Naive thymus-derived CD8-positive, alpha-beta T cell (primary cell): ENCODE results near the gene ENPP1. TPM values are rescaled to one million over a fixed set of nuclear protein-coding genes. Genes with fewer than 3 reads are reported as not detected.
"Not testable (repeated sequence)": the region's sequence is repeated elsewhere in the genome, so short reads cannot be mapped to it uniquely, and the experiment has no call there.

Experiments used
- ATAC-seq, 2 donors: fragments of 150-1000 bp; cut with Tn5 transposase in 1 of 2; sonication (Bioruptor Pico), chemical (Tn5 transposase) in 1 of 2; 1 replicate in 1 of 2; 2 replicates in 1 of 2; pipeline ENCODE4 v1.10.0; 2021; ENCODE audit warnings: mild to moderate bottlenecking in 2 of 2, moderate library complexity in 2 of 2
- POLR2A ChIA-PET: fragments of 350-600 bp; sonication (Branson Sonifier 250); formaldehyde crosslinking; loops from one replicate; lab custom pipeline; 2021; ENCODE audit warnings: antibody characterized with exemption; lab: Charles Lee
- DNase-seq, 10 donors: peaks; one replicate each; pipeline versions ENCODE4 v3.0.0 to v3.0.0-alpha.2; 2020 to 2022
- H3K27ac Mint-ChIP-seq, 10 donors: one replicate each; pipeline ENCODE4 v1.8.0; 2020 to 2022; ENCODE audit warnings: mild to moderate bottlenecking in 10 of 10, mixed read lengths in 10 of 10, moderate library complexity in 4 of 10, inconsistent platforms in 1 of 10
- H3K27me3 Mint-ChIP-seq, 5 donors: one replicate each; pipeline ENCODE4 v1.8.0; 2021 to 2022; ENCODE audit warnings: mixed read lengths in 5 of 5
- H3K36me3 Mint-ChIP-seq, 3 donors: one replicate each; pipeline ENCODE4 v1.8.0; 2020 to 2022; ENCODE audit warnings: mixed read lengths in 3 of 3, mild to moderate bottlenecking in 2 of 3, inconsistent platforms in 1 of 3
- H3K4me1 Mint-ChIP-seq, 4 donors: one replicate each; pipeline ENCODE4 v1.8.0; 2021 to 2022; ENCODE audit warnings: mixed read lengths in 4 of 4
- H3K4me3 Mint-ChIP-seq, 10 donors: one replicate each; pipeline ENCODE4 v1.8.0; 2020 to 2022; ENCODE audit warnings: mild to moderate bottlenecking in 10 of 10, mixed read lengths in 10 of 10, moderate library complexity in 6 of 10, inconsistent platforms in 1 of 10
- H3K9me3 Mint-ChIP-seq, 9 donors: one replicate each; pipeline ENCODE4 v1.8.0; 2020 to 2022; ENCODE audit warnings: mixed read lengths in 9 of 9, mild to moderate bottlenecking in 3 of 9, inconsistent platforms in 1 of 9, moderate library complexity in 1 of 9
- polyA plus RNA-seq, 3 donors: library from polyadenylated mRNA; unstranded; fragments of 300-500 nt; fragmentation: Illumina TruSeq; gene quantifications; one replicate each; pipeline ENCODE4 v1.2.3, GENCODE V29; 2021
- total RNA-seq, 8 experiments: library from RNA in 2 of 8; stranded (reverse) in 2 of 8; gene quantifications; one replicate each; pipeline ENCODE4 v1.2.3 and lab custom pipeline; 2021 to 2026

ENPP1 gene
- total and polyA plus RNA-seq, 5 experiments from 2014 or later: 0.11 to 0.47 TPM; not detected in 3

DNA sequence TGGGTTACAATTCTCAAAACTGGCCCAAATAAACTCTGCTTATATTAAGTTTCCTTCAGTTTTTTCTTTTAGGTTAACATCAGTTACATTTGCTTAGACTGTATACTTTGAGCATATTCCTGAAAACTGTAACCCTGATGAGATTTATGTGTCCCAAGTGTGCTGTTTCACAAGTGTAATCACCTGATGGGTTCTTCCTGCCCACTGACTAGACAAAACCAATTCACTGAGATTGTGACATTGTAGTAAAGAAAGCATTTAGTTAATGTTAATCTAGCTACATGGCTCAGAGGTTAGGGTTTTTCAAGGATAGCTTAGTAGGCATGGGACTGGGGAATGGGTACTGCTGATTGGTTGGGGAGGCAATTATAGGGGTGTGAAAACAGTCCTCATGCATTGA lies 89.8 kb downstream of the ENPP1 start:
- Mint-ChIP-seq H3K4me1 (peaks cover 0 to 4% (median under 1%) of the 10 kb centered on the region in 4 donors), H3K36me3 (peaks cover 0 to 8% (median 0%) of the 10 kb centered on the region in 3 donors), H3K27me3 (peaks cover 10 to 27% (median 17%) of the 10 kb centered on the region in 5 donors), H3K27ac (no peak overlapping the region), H3K9me3 (peaks cover 0 to 21% (median 3%) of the 10 kb centered on the region in 9 donors), H3K4me3 (no peak overlapping the region)
- POLR2A ChIA-PET: no interaction called here
- DNase-seq: no peak
- ATAC-seq: no peak

DNA sequence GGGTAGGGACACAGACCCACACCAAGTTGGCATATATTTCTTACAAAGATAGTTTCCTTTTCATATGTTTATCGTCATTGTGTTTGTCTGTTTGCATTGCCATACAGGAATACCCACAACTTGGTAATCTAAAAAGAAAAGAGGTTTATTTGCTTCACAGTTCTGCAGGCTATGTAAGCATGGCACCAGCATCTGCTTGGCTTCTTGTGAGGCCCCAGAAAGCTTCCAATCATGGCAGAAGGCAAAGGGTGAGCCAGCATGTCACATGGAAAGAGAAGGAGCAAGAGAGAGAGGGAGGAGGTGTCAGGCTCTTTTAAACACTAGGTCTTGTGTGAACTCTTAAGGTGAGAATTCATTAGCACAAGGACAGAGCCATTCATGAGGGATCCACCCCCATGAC lies 90.9 kb downstream of the ENPP1 start:
- no peak overlapping the region for H3K4me3 Mint-ChIP-seq
- H3K9me3 Mint-ChIP-seq: peaks cover 0 to 21% (median 3%) of the 10 kb centered on the region in 9 donors
- H3K4me1 Mint-ChIP-seq: peaks cover 0 to 4% (median under 1%) of the 10 kb centered on the region in 4 donors
- H3K27me3 Mint-ChIP-seq: peaks cover 8 to 32% (median 24%) of the 10 kb centered on the region in 5 donors
- no peak for ATAC-seq
- H3K27ac Mint-ChIP-seq: no peak overlapping the region
- POLR2A ChIA-PET: interaction anchor here (0.6 kb wide), 1 partner anchor 12 kb away, joined by 3 read pairs; no protein-coding TSS in a partner anchor
- no peak for DNase-seq
- peaks cover 0 to 8% (median 0%) of the 10 kb centered on the region in 3 donors for H3K36me3 Mint-ChIP-seq

DNA sequence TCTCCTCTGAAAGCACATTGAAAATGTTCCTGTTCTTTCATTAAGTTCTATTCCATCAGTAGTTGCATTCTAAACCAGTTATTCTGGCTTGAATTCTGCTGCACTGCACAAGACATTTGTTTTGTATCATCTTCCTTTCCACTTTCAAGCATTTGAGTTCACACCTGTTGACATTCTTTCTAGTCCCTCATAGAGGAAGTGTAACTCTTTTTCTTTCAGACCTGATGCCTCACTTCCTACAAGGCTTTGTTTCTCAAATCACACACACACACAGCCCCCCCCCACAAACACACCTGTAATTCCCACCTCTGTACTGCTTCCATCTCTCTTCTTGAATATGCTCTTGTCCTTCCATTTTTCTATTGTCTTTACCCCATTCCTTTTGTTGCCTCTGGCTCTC lies 92.4 kb downstream of the ENPP1 start:
- no peak for DNase-seq
- H3K4me1 Mint-ChIP-seq: peaks cover 0 to 4% (median under 1%) of the 10 kb centered on the region in 4 donors
- no peak for ATAC-seq
- peaks cover 0 to 21% (median 3%) of the 10 kb centered on the region in 9 donors for H3K9me3 Mint-ChIP-seq
- POLR2A ChIA-PET: no interaction called here
- no peak overlapping the region for H3K4me3 Mint-ChIP-seq
- no peak overlapping the region for H3K27ac Mint-ChIP-seq
- peaks cover 6 to 34% (median 24%) of the 10 kb centered on the region in 5 donors for H3K27me3 Mint-ChIP-seq
- peaks cover 0 to 8% (median 0%) of the 10 kb centered on the region in 3 donors for H3K36me3 Mint-ChIP-seq

DNA sequence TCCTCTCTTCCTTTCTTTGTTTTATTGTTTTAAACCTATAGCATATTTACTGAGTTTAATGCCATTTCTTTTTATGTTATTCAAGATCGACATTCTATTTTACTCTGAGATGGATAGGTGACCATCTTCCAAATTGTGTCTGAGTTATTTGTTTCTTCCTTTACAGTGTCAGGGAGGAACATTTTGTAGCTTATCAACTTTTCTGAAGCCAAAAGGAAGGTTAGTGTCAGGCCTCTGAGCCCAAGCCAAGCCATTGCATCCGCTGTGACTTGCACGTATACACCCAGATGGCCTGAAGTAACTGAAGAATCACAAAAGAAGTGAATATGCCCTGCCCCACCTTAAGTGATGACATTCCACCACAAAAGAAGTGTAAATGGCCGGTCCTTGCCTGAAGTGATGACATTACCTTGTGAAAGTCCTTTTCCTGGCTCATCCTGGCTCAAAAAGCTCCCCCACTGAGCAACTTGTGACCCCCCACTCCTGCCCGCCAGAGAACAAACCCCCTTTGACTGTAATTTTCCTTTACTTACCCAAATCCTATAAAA lies 93.6 kb downstream of the ENPP1 start:
- not testable (repeated sequence) for H3K36me3 Mint-ChIP-seq, ATAC-seq
- H3K9me3 Mint-ChIP-seq: peaks cover 0 to 21% (median 3%) of the 10 kb centered on the region in 9 donors

DNA sequence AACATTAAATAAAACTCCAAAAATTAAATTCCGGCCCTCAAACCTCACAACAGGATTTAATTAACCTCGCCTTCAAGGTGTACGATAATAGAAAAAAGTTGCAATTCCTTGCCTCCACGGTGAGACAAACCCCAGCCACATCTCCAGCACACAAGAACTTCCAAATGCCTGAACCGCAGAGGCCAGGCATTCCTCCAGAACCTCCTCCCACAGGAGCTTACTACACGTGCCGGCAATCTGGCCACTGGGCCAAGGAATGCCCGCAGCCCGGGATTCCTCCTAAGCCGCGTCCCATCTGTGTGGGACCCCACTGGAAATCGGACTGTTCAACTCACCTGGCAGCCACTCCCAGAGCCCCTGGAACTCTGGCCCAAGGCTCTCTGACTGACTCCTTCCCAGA lies 95.9 kb downstream of the ENPP1 start:
- Mint-ChIP-seq H3K27me3 (peaks cover 0 to 36% (median 20%) of the 10 kb centered on the region in 5 donors), H3K27ac (peak overlapping the region in 1 of 10 donors; percentile 13)
- H3K4me3 Mint-ChIP-seq, H3K9me3 Mint-ChIP-seq, DNase-seq, H3K36me3 Mint-ChIP-seq, H3K4me1 Mint-ChIP-seq, ATAC-seq, POLR2A ChIA-PET: not testable (repeated sequence)

More for the DNA sequence above, 93.6 kb downstream of the ENPP1 start:
- H3K4me1 Mint-ChIP-seq, DNase-seq, H3K4me3 Mint-ChIP-seq, H3K27ac Mint-ChIP-seq, POLR2A ChIA-PET: not testable (repeated sequence)
- peaks cover 5 to 36% (median 25%) of the 10 kb centered on the region in 5 donors for H3K27me3 Mint-ChIP-seq

DNA sequence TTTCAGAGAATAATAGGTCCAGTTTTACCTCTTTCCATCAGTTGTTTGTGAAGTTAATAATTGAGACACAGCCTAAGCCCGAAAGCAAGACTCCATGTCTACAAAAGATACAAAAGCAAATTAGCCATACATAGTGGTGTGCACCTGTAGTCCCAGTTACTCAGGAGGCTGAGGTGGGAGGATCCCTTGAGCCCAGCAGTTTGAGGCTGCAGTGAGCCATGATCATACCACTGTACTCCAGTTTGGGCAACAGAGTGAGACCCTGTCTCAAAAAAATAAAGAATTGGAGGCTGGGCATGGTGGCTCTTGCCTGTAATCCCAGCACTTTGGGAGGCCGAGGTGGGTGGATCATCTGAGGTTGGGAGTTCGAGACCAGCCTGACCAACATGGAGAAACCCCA lies 101.0 kb downstream of the ENPP1 start:
- H3K27me3 Mint-ChIP-seq: peaks cover 8 to 43% (median 15%) of the 10 kb centered on the region in 5 donors
- H3K9me3 Mint-ChIP-seq, DNase-seq, H3K4me3 Mint-ChIP-seq, ATAC-seq, H3K27ac Mint-ChIP-seq, H3K36me3 Mint-ChIP-seq, POLR2A ChIA-PET: not testable (repeated sequence)
- H3K4me1 Mint-ChIP-seq: peaks cover 2 to 10% (median 6%) of the 10 kb centered on the region in 4 donors

DNA sequence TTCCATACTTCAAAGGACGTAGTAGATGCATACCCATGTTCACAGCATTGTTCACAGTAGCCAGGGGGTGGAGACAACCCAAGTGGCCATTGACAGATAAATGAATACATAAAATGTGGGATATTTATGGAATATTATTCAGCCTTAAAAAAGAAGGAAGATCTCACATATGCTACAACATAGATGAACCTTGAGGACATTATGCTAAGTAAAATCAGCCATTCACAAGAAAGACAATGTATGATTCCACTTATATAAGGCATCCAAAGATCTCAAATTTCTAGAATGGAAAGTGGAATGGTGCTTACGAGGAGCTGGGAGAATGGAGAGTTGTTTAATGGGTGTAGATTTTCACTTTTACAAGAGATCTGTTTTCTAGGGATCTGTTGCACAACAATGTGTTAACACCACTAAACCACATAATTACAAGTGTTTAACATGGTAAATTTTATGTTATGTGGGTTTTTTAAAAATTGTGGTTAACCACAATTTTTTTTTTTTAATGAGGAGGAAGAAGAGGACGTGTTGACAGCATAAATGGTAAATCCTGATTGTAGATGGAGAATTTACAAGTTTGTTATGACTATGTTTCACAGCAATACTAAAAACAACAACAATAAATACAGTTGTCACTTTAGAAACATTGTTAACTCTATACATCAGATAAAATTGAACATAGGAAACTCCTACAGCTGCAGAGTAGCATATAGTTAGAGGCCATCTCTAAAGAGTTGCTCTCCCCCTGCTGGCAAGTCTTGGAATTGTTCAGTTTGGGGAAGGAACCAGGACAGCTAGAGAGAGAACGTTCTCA lies 101.8 kb downstream of the ENPP1 start:
- ATAC-seq (peak; percentile 85 to 92), DNase-seq (peak; percentile 39 to 78 (median 66))
- Mint-ChIP-seq H3K36me3 (no peaks in the 10 kb centered on the region), H3K27ac (no peak overlapping the region), H3K4me3 (peak overlapping the region in 4 of 10 donors; percentile 13 to 52 (median 30)), H3K9me3 (no peaks in the 10 kb centered on the region), H3K4me1 (peaks cover 2 to 10% (median 6%) of the 10 kb centered on the region in 4 donors), H3K27me3 (peaks cover 10 to 41% (median 16%) of the 10 kb centered on the region in 5 donors)
- POLR2A ChIA-PET: interaction anchor here (0.6 kb wide), 1 partner anchor 788 kb away, joined by 4 read pairs; no protein-coding TSS in a partner anchor

DNA sequence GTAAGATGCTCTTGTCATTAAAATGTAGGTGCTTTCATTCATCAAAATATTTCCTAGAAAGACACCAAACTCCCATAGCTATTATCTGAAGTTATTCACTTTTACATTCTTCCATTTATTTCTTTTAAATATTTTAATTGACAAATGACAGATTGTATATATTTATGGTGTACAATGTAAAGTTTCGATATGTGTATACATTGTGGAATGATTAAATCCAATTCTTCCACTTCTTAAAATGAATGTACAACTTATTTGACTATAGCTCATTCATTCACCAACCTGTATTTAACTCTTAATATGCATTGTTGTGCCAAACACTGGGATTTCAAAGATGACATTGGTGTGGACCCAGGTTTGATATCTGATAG lies 102.4 kb downstream of the ENPP1 start:
- Mint-ChIP-seq H3K4me1 (peaks cover 2 to 10% (median 6%) of the 10 kb centered on the region in 4 donors), H3K27me3 (peaks cover 5 to 36% (median 22%) of the 10 kb centered on the region in 5 donors), H3K4me3 (no peak overlapping the region), H3K9me3 (no peaks in the 10 kb centered on the region), H3K36me3 (no peaks in the 10 kb centered on the region), H3K27ac (no peak overlapping the region)
- POLR2A ChIA-PET: no interaction called here
- DNase-seq (no peak), ATAC-seq (no peak)

DNA sequence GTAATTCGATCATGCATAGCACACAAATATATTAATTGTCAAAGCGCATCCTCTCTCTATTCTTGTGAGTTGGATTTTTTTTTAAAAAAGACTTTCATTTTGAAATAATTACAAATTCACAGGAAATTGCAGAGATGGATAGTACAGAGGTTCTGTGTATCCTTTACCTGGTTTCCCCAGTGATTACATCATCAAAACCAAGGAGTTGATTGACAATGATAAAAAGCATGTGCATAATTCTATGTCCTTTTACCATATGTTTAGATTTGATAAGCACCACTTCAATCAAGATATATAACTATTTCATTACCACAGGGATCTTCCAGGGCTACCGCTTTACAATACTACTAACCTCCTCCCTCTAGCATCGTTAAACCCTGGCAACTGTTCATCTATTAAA lies 103.1 kb downstream of the ENPP1 start:
- no peak for DNase-seq
- POLR2A ChIA-PET: no interaction called here
- Mint-ChIP-seq H3K36me3 (no peaks in the 10 kb centered on the region), H3K9me3 (no peaks in the 10 kb centered on the region), H3K4me1 (peaks cover 2 to 10% (median 6%) of the 10 kb centered on the region in 4 donors), H3K27ac (no peak overlapping the region), H3K27me3 (peaks cover 7 to 40% (median 29%) of the 10 kb centered on the region in 5 donors), H3K4me3 (no peak overlapping the region)
- no peak for ATAC-seq

DNA sequence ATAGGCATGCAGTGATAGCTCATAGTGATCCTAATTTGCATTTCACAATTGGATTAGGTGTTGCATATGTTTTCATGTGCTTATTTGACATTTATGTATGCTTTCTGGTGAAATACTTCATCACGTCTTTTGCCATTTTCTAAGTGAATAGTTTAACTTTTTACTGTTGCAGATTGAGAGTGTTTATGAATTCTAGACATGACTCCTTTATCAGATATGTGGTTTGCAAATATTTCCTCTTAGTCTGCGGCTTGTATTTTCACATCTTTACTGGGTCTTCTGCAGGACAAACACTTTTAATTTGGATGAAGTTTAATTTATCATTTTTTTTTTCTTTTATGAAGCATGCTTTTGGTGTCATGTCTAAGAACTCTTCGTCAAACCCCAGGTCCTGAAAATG lies 104.1 kb downstream of the ENPP1 start:
- Mint-ChIP-seq H3K9me3 (no peaks in the 10 kb centered on the region), H3K4me1 (peaks cover 2 to 11% (median 7%) of the 10 kb centered on the region in 4 donors), H3K27me3 (peaks cover 16 to 43% (median 36%) of the 10 kb centered on the region in 5 donors), H3K36me3 (no peaks in the 10 kb centered on the region), H3K4me3 (no peak overlapping the region), H3K27ac (no peak overlapping the region)
- POLR2A ChIA-PET: no interaction called here
- DNase-seq (no peak), ATAC-seq (no peak)

DNA sequence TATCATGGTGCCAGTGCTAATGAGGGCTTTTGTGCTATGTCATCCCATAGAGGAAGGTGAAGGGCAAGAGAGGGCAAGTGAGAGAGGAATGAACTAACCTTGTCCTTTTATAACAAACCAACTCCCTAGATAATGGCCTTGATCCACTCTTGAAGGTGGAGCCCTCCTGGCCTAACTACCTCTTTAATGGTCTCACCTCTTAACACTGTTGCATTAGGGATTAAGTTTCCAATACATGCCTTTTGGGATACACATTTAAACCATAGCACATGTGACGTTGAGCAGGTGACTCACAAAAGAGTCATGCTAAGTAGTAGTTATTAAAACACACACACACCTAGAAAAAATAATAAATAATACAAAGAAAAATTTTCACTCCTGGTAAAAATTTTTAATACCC lies 106.4 kb downstream of the ENPP1 start:
- POLR2A ChIA-PET: no interaction called here
- Mint-ChIP-seq H3K4me3 (no peak overlapping the region), H3K4me1 (peaks cover 7 to 23% (median 16%) of the 10 kb centered on the region in 4 donors), H3K36me3 (no peaks in the 10 kb centered on the region), H3K27me3 (peaks cover 20 to 66% (median 45%) of the 10 kb centered on the region in 5 donors), H3K9me3 (no peaks in the 10 kb centered on the region), H3K27ac (no peak overlapping the region)
- DNase-seq (no peak), ATAC-seq (no peak)

DNA sequence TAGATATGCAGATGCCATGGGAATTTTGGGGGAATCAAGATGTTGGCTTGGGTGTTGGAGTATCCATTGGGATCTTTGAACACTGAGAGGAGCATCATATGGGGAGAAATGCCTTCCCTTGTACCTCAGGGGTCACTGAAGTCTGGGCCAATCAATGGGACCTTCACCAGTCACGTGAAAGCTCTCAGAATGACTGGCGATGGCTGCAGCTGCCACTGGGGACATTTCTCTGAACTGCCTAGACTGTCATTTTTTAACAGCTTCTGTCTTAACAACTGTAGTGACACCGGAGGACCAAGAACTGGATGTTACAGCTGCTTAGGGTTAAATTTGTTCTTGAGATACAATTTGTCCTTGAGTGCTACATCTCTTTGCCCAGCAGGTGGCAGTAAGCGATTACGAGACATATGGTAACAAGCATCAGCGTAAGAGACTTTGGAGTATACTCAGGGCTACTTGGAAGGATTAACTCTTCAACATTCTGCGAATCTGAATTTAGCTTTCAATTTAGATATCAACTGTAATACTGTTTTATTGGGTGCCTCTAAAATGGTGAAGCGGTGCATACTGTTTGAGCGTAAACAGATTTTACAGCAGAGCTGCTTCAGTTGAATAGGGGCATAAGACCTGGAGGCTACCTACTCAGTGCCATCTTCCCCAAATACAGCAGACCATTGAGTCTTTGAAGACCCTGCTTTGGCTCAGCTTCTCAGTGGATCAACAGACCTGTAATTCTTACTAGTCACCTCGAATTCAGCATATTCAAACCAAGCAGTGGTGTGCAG lies 107.3 kb downstream of the ENPP1 start:
- Mint-ChIP-seq H3K27ac (no peak overlapping the region), H3K4me3 (no peak overlapping the region), H3K27me3 (peaks cover 25 to 73% (median 53%) of the 10 kb centered on the region in 5 donors), H3K9me3 (no peaks in the 10 kb centered on the region), H3K4me1 (peaks cover 5 to 14% (median 10%) of the 10 kb centered on the region in 4 donors), H3K36me3 (no peaks in the 10 kb centered on the region)
- ATAC-seq (peak; percentile 50 to 69), DNase-seq (peak in 9 of 10 donors; percentile 4 to 43 (median 27))
- POLR2A ChIA-PET: no interaction called here
